GM19351 (cell line): ENCODE results near the gene DDX24.

Experiments
- ATAC-seq: cut with Tn5 transposase; IDR thresholded peaks from one replicate; pipeline ENCODE4 v1.9.1; 2021; ENCODE audit warnings: mild to moderate bottlenecking, moderate library complexity; ENCODE audit not compliant: unreplicated experiment

The DDX24 gene

DNA sequence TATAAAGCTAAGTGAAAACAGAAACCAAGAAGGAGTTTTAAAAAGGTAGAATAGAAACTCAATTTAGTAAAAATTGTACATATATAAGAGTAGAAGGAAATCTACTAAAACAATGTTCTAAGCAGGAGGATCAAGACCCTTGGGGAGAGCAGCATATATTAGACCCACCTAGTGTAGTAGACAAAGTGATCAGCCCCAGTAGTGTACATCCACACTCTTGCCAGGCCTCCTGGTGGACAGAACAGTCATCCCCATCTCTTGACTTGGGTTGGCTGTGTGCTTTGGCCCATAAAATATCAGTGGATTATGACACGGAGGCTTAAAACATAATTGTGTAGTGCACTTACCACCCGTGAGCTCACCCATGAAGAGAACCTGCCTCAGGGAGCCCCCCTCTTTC is 65.8 kb downstream of the DDX24 start:
- ATAC-seq, result no peak

DNA sequence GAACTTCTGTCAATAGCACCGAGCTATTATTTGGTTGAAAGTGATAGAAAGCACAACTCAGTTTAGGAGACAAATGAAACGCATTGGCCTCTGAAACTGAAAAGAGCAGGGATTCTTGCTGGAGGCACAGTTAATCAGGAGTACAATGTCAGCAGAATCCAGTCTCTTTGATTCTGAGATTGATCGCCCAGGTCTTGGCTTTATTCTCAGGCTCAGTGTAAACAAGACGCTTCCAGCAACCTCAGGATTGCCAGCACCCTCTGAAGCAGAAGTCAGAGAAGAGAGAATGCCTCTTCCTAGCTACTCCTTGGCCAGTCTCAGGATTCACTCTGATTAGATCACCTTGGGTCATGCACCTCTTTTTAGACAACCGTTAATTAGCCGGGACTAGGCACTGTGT is 66.6 kb downstream of the DDX24 start:
- ATAC-seq, result no peak

DNA sequence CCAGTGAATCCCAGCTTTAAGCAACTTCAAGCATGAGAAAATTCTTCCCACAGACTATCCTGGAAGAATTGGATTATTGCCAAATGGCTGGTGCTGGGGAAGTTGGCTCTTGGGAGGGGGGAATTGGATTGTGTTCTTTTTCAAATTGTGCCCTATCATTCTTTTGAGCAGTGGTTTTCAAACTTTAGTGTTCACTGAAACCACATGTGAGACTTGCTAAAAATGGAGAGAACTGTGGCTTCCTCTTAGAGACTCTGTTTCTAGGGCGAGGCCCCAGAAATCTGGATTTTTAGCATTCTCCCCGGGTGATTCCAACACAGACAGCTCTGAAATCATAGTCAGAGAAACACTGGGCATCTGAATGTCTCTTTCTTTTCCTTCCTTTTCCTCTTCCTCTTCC is 69.2 kb downstream of the DDX24 start:
- peak; percentile 56 for ATAC-seq

DNA sequence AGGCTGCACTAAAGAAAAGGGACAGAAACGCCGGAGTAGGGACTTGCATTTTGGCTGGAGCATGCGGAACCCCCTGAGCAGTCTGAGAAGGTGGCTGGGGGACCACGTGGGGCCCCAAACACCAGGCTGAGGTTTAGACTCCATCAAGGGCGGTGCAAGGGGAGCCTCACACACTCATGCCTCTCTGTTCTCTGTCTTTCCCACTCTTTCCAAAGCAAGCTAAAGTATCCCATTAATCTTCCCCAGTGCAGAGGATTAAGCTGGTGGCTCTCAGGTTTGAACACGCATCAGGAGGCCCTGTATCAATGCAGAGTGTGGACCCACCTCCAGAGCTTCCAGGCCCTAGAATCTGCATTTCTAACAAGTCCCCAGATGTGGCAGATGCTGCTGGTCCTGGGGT is 70.4 kb downstream of the DDX24 start:
- ATAC-seq, result no peak

DNA sequence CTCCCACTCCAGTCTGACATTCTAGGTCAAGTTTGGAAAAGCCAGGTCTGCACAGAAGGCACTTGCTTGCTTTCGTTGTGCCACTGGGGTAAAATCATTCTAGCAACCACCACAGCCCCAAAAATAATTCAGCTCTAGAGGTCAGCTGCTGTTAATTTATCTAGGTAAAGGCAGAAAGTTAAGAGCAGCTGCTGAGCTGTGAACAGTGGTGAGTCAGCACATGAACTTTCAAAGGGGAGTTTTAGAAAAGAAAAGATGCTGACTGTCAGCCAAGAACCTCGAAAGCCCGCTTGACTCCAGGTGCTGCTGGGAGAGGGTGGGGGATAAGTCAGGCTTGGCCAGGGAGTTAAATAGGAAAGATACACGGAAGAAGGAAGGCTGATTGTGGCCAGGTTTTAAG is 71.2 kb downstream of the DDX24 start:
- peak; percentile 63 for ATAC-seq

DNA sequence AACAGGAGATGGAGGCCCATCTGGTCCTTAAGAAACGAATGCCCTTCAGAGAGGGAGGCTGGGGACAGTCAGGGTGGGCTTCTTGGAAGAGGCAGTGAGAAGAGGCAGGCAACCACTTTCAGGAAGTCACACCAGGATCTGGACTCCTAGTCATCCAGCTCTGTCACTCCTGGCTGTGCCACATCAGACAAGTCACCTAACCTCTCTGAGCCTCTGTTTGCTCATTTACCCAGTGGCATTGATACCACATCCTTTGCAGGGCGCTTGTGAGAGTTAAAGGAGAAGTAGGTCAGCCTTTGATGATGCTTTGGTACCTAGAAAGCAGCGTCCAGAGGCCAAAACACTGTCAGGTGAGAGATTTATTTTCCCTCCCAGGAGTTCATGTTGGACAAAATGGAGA is 72.8 kb downstream of the DDX24 start:
- ATAC-seq, result no peak

DNA sequence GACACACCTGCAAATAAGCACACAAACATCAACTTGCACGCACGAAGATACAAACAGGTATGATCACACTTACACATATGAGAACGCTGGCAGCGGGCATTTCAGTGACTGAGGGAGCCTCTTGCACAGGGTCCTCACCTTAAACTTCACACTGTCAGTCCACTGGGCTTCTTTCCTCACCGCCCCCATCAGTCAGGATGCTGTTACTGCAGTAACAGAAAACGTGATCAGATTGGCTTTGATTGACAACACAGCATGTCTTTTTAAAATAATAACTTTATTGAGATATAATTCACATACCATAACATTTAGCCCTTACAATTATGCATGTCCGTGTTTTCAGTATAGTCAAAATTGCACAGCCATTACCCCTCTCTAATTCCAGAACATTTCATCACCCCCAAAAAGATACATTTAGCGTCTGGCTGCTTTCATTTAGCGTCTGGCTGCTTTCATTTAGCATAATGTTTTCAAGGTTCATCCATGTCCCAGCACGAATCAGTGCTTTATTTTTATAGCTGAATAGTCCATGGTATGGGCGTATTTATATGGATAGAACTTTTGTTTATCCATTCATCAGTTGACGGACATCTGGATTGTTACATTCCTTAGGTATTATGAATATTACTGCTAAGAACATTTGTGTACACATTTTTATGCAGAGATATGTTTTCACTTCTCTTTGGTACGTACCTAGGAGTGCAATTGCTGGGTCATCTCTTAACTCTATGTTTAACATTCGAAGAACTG is 75.5 kb downstream of the DDX24 start:
- peak; percentile 50 for ATAC-seq

DNA sequence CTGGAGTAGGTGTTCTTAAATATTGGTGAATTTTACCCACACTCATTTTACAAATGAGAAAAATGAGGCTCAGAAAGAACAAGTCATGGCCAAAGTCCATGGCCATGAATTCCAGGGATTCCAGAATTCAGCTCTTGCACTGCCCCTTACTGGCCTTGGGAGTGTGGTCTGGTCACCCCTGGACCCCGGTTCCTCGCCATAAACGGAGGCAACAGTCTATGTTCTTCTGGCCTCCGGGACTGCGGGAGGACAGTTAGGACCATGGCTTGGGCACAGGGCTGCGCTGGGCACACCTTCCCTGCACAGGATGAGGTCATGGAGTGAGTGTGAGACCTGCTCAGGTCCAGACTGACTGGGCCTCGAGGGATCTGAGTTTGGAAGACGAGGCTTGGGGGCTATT is 77.0 kb downstream of the DDX24 start:
- no peak for ATAC-seq

DNA sequence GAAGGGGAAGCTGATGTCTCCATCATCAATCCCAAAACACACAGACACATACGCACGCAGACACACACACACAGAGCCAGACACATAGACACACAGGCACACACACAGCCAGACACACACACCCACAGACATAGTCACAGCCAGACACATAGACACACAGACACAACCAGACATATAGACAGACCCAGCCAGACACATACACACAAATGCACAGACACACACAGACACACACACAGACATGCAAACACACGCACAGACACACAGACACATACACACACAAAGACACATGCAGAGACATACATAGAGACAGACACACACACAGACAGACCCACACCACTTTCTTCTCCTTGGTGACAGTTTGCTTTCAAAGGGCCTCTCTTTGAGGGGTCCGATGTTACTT is 77.6 kb downstream of the DDX24 start:
- no peak for ATAC-seq

DNA sequence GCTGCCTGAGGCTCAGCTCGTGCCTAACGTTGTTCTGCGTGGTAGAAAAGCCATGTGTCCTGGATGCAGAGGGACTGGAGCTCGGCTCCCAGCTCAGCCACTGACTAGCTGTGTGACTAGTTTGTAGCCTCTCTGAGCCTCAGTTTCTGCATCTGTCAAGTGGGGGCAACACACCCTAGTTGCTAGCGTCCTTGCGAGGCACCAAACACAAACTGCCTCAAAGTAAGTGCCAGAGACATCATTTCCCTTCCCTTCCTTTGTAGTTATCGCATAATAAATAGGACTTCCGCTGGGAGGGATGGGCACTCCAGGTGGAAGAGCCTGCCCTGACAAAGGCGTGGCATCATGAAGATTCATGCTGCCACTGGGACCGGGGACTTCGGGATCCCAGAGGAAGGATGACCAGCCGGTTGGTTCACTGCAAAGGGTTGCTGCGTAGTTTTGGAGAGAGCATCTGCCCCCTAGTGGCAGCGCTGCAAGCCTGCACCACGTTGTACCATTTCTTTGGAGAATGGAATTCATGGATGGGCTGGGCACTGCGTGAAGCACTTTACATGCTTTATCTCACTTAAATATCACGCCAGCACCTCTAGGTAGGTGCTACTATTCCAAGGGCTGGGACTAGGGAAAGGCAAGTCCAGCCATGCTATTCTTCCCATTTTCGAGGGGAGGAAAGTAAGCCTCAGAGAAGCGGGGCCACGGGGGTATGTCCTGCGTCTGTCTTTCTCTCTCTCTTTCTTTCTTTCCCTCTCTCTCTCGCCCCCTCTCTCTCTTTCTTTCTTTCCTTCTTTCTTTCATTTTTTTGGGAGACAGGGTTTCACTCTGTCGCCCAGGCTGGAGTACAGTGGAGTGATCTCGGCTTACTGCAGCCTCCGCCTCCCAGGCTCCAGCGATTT is 79.3 kb downstream of the DDX24 start:
- peak; percentile 73 for ATAC-seq

DNA sequence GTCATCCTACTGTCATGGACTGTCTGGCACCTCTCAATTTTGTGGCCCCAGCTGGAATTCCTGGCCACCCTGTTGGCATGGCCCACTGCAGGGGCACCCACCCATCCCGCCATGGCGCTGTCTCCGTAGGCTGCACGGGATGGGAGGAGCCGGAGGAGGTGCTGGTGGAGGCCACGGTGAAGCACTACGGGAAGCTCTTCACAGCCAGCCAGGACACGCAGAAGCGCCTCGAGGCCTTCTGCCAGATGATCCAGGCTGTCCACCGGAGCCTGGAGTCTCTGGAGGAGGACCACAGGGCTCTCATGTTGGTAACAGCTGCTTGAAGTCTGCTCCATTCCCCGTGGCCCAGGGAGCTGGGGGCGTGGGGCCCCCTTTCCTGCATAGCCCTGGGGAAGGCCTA is 80.0 kb downstream of the DDX24 start:
- ATAC-seq, result no peak

DNA sequence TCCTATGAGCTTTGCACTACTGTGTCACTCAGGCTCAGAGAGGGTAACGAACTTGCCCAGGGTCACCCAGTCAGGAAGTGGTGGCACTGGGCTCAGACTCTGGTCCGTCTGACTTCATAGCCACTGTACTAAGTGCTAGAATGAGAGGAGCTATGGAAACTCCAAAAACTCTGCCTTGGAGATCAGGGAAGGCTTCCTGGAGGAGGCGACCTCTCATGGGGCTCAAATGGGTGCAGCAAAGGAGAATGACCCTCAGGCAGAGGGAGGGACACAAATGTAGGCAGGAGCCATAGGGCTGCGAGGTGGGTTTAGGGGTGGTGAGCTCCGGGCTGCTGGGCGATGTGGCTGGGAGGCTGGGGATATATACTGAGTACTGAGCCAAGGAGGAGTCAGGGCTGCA is 80.7 kb downstream of the DDX24 start:
- ATAC-seq, result no peak

DNA sequence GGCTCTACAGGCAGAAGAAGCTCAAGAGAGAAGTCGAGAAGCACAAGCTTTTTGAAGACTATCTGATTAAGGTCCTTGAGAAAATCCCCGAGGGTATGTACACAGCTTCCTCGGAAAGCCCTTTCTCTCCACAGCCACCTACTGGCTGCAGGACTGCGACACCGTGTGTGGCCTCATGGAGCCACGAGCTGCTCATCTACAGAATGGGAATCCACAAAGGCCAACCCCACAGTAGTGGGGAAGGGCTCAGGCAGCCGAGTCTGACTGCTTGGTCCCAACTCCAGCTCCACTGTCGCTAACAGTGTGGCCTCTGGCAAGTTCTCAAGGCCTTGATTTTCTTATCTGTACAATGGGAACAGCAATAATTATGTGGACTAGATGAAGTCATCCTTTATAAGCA is 81.4 kb downstream of the DDX24 start:
- ATAC-seq, result no peak

DNA sequence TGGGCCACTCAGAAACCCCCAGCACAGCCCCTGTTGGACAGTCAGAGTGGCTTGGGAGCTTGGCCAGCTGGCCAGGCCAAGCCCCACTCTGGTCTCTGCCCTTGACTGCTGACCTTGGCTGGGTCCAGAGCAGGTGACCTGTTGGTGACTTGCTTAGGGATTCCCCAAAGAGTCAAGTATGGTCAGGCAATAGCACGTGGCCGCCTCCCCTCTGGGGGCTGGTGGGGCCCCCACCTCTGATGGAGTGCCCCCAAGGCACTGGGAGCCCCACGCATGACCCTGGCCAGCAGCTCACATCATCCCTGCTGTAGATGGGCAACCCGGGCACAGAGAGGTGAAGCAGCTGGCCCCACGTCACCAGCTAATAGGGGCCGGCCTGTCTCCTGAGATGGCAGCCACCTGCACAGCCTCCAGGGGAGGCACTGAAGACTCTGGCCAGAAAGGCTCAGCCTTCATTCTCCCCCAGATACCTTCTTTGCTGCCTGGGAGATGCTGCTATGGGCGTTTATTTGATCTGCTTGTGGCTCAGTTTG is 82.1 kb downstream of the DDX24 start:
- no peak for ATAC-seq
